ENCODE data around the gene RFNG.

The RFNG gene

GRCh38 chr17:82037889-82038195, 13.8 kb downstream of the RFNG start:
- no peak overlapping the region for H3K9ac ChIP-seq (ENCODE audit: low read depth, low read length)
- peaks cover 13% of the 10 kb centered on the region; the same call in 1 of the 2 replicates for H3K4me1 ChIP-seq (ENCODE audit: control insufficient read depth, insufficient read depth, low read length)

GRCh38 chr17:82037092-82037888, 14.3 kb downstream of the RFNG start, which contains the start of gene DCXR:
Gene DCXR, minus strand, starts transcription at chr17:82037697. Its CDS starts 15 bp downstream, at chr17:82037682.
- peaks cover 18% of the 10 kb centered on the region; the same call in 1 of the 2 replicates for H3K4me1 ChIP-seq (ENCODE audit: control insufficient read depth, insufficient read depth, low read length)
- no peaks in the 10 kb centered on the region for H3K9me3 ChIP-seq (ENCODE audit: control insufficient read depth, insufficient read depth, low read length)
- H3K4me3 ChIP-seq (ENCODE audit: low read depth, low read length): peak within 1 kb of the TSS; percentile 68
- H3K27ac ChIP-seq (ENCODE audit: low read depth, low read length): peak within 1 kb of the TSS; percentile 86
- no peaks in the 10 kb centered on the region for H3K27me3 ChIP-seq (ENCODE audit: control insufficient read depth, insufficient read depth, low read length)
- H3K9ac ChIP-seq (ENCODE audit: low read depth, low read length): peak within 1 kb of the TSS; percentile 61; the same call in 1 of the 2 replicates
- H3K36me3 ChIP-seq (ENCODE audit: control insufficient read depth, insufficient read depth, low read length): peaks cover 9% of the 10 kb centered on the region

More at GRCh38 chr17:82037889-82038195, 13.8 kb downstream of the RFNG start:
- Histone ChIP-seq H3K4me3 (ENCODE audit: low read depth, low read length) (peak overlapping the region; percentile 52), H3K36me3 (ENCODE audit: control insufficient read depth, insufficient read depth, low read length) (peaks cover 9% of the 10 kb centered on the region), H3K27ac (ENCODE audit: low read depth, low read length) (no peak overlapping the region), H3K27me3 (ENCODE audit: control insufficient read depth, insufficient read depth, low read length) (no peaks in the 10 kb centered on the region), H3K9me3 (ENCODE audit: control insufficient read depth, insufficient read depth, low read length) (no peaks in the 10 kb centered on the region)

- Histone ChIP-seq H3K4me1 (ENCODE audit: control insufficient read depth, insufficient read depth, low read length) (peaks cover 18% of the 10 kb centered on the region; the same call in 1 of the 2 replicates), H3K36me3 (ENCODE audit: control insufficient read depth, insufficient read depth, low read length) (peaks cover 9% of the 10 kb centered on the region), H3K9me3 (ENCODE audit: control insufficient read depth, insufficient read depth, low read length) (no peaks in the 10 kb centered on the region), H3K9ac (ENCODE audit: low read depth, low read length) (peak overlapping the region; percentile 61; the same call in 1 of the 2 replicates), H3K27me3 (ENCODE audit: control insufficient read depth, insufficient read depth, low read length) (no peaks in the 10 kb centered on the region), H3K27ac (ENCODE audit: low read depth, low read length) (peak overlapping the region; percentile 86), H3K4me3 (ENCODE audit: low read depth, low read length) (peak overlapping the region; percentile 68)
Observed at GRCh38 chr17:82036634-82037091, 14.9 kb downstream of the RFNG start.

- H3K9ac ChIP-seq (ENCODE audit: low read depth, low read length): no peak overlapping the region
Observed at GRCh38 chr17:82035956-82036633, 15.5 kb downstream of the RFNG start.

GRCh38 chr17:82035488-82035887, 16.1 kb downstream of the RFNG start:
- H3K4me1 ChIP-seq (ENCODE audit: control insufficient read depth, insufficient read depth, low read length): peaks cover 10% of the 10 kb centered on the region; the same call in 1 of the 2 replicates
- no peak overlapping the region for H3K27ac ChIP-seq (ENCODE audit: low read depth, low read length)

More at GRCh38 chr17:82035956-82036633, 15.5 kb downstream of the RFNG start:
- H3K4me3 ChIP-seq (ENCODE audit: low read depth, low read length): peak overlapping the region; percentile 68
- H3K4me1 ChIP-seq (ENCODE audit: control insufficient read depth, insufficient read depth, low read length): peaks cover 13% of the 10 kb centered on the region; the same call in 1 of the 2 replicates
- H3K36me3 ChIP-seq (ENCODE audit: control insufficient read depth, insufficient read depth, low read length): peaks cover 9% of the 10 kb centered on the region
- H3K27ac ChIP-seq (ENCODE audit: low read depth, low read length): no peak overlapping the region
- H3K9me3 ChIP-seq (ENCODE audit: control insufficient read depth, insufficient read depth, low read length): no peaks in the 10 kb centered on the region
- no peaks in the 10 kb centered on the region for H3K27me3 ChIP-seq (ENCODE audit: control insufficient read depth, insufficient read depth, low read length)

GRCh38 chr17:82034371-82035011, 17.1 kb downstream of the RFNG start:
- Histone ChIP-seq H3K4me1 (ENCODE audit: control insufficient read depth, insufficient read depth, low read length) (peaks cover 10% of the 10 kb centered on the region; the same call in 1 of the 2 replicates), H3K9me3 (ENCODE audit: control insufficient read depth, insufficient read depth, low read length) (no peaks in the 10 kb centered on the region)

More at GRCh38 chr17:82035488-82035887, 16.1 kb downstream of the RFNG start:
- Histone ChIP-seq H3K36me3 (ENCODE audit: control insufficient read depth, insufficient read depth, low read length) (peaks cover 9% of the 10 kb centered on the region), H3K9me3 (ENCODE audit: control insufficient read depth, insufficient read depth, low read length) (no peaks in the 10 kb centered on the region), H3K27me3 (ENCODE audit: control insufficient read depth, insufficient read depth, low read length) (no peaks in the 10 kb centered on the region), H3K9ac (ENCODE audit: low read depth, low read length) (no peak overlapping the region), H3K4me3 (ENCODE audit: low read depth, low read length) (no peak overlapping the region)

GRCh38 chr17:82033359-82034085, 18.1 kb downstream of the RFNG start:
- Histone ChIP-seq H3K9me3 (ENCODE audit: control insufficient read depth, insufficient read depth, low read length) (no peaks in the 10 kb centered on the region), H3K36me3 (ENCODE audit: control insufficient read depth, insufficient read depth, low read length) (peaks cover 19% of the 10 kb centered on the region), H3K27me3 (ENCODE audit: control insufficient read depth, insufficient read depth, low read length) (no peaks in the 10 kb centered on the region), H3K9ac (ENCODE audit: low read depth, low read length) (no peak overlapping the region), H3K27ac (ENCODE audit: low read depth, low read length) (no peak overlapping the region), H3K4me3 (ENCODE audit: low read depth, low read length) (no peak overlapping the region), H3K4me1 (ENCODE audit: control insufficient read depth, insufficient read depth, low read length) (peaks cover 10% of the 10 kb centered on the region; the same call in 1 of the 2 replicates)

More at GRCh38 chr17:82034371-82035011, 17.1 kb downstream of the RFNG start:
- no peak overlapping the region for H3K4me3 ChIP-seq (ENCODE audit: low read depth, low read length)
- H3K36me3 ChIP-seq (ENCODE audit: control insufficient read depth, insufficient read depth, low read length): peaks cover 9% of the 10 kb centered on the region
- no peak overlapping the region for H3K27ac ChIP-seq (ENCODE audit: low read depth, low read length)
- H3K9ac ChIP-seq (ENCODE audit: low read depth, low read length): no peak overlapping the region
- no peaks in the 10 kb centered on the region for H3K27me3 ChIP-seq (ENCODE audit: control insufficient read depth, insufficient read depth, low read length)

- Histone ChIP-seq H3K36me3 (ENCODE audit: control insufficient read depth, insufficient read depth, low read length) (peaks cover 33% of the 10 kb centered on the region), H3K27ac (ENCODE audit: low read depth, low read length) (no peak overlapping the region), H3K9me3 (ENCODE audit: control insufficient read depth, insufficient read depth, low read length) (no peaks in the 10 kb centered on the region), H3K9ac (ENCODE audit: low read depth, low read length) (peak overlapping the region; percentile 30), H3K27me3 (ENCODE audit: control insufficient read depth, insufficient read depth, low read length) (no peaks in the 10 kb centered on the region), H3K4me3 (ENCODE audit: low read depth, low read length) (peak overlapping the region; percentile 74), H3K4me1 (ENCODE audit: control insufficient read depth, insufficient read depth, low read length) (peaks cover 7% of the 10 kb centered on the region; the same call in 1 of the 2 replicates)
Observed at GRCh38 chr17:82031885-82032627, 19.6 kb downstream of the RFNG start.

- Histone ChIP-seq H3K36me3 (ENCODE audit: control insufficient read depth, insufficient read depth, low read length) (peaks cover 38% of the 10 kb centered on the region), H3K9ac (ENCODE audit: low read depth, low read length) (peak within 1 kb of the TSS; percentile 30), H3K9me3 (ENCODE audit: control insufficient read depth, insufficient read depth, low read length) (no peaks in the 10 kb centered on the region), H3K4me3 (ENCODE audit: low read depth, low read length) (peak within 1 kb of the TSS; percentile 74), H3K27me3 (ENCODE audit: control insufficient read depth, insufficient read depth, low read length) (no peaks in the 10 kb centered on the region), H3K4me1 (ENCODE audit: control insufficient read depth, insufficient read depth, low read length) (peaks cover 7% of the 10 kb centered on the region; the same call in 1 of the 2 replicates), H3K27ac (ENCODE audit: low read depth, low read length) (no peak within 1 kb of the TSS)
Observed at GRCh38 chr17:82031303-82031884, 20.2 kb downstream of the RFNG start, which contains the start of gene RAC3. Gene RAC3, plus strand, starts transcription at chr17:82031678. Its CDS starts 84 bp downstream, at chr17:82031762.

All from HUES48 (cell line).